HepG2 (cell line): ENCODE measurements around the gene KARS1. TPM values are rescaled to one million over a fixed set of nuclear protein-coding genes. Genes with fewer than 3 reads are reported as not detected.

Source experiments
- CREM ChIP-seq, 2 experiments: sonication (generic) in 1 of 2; formaldehyde crosslinking in 1 of 2; IDR thresholded peaks; 2 replicates each; pipeline versions ENCODE4 v1.4.0 to v1.6.1; 2016 to 2020; ENCODE audit warnings: antibody characterized with exemption in 1 of 2, mild to moderate bottlenecking in 1 of 2, missing genetic modification reagents in 1 of 2
- HNF4G ChIP-seq, 2 experiments: sonication (generic) in 1 of 2; formaldehyde crosslinking in 1 of 2; IDR thresholded peaks; 2 replicates each; pipeline versions ENCODE4 v1.4.0 to v1.6.1; 2011 to 2020; ENCODE audit warnings: borderline replicate concordance in 2 of 2, low read depth in 2 of 2, mild to moderate bottlenecking in 2 of 2, low read length in 1 of 2, missing genetic modification reagents in 1 of 2, moderate library complexity in 1 of 2
- HOXA9 ChIP-seq: sonication (generic); formaldehyde crosslinking; IDR thresholded peaks from 2 replicates; pipeline ENCODE4 v1.8.1; 2022; ENCODE audit warnings: missing genetic modification reagents, mild to moderate bottlenecking, moderate library complexity, borderline replicate concordance
- MLLT10 ChIP-seq: sonication (generic); formaldehyde crosslinking; IDR thresholded peaks from 2 replicates; pipeline ENCODE4 v1.4.0; 2020; ENCODE audit warnings: missing genetic modification reagents
- ZNF292 ChIP-seq: sonication (generic); formaldehyde crosslinking; IDR thresholded peaks from 2 replicates; pipeline ENCODE4 v1.8.1; 2022; ENCODE audit warnings: mild to moderate bottlenecking, low read depth, missing genetic modification reagents, borderline replicate concordance
- ZNF432 ChIP-seq: sonication (generic); formaldehyde crosslinking; IDR thresholded peaks from 2 replicates; pipeline ENCODE4 v1.5.0; 2020; ENCODE audit warnings: missing genetic modification reagents, mild to moderate bottlenecking, borderline replicate concordance
- ZNF704 ChIP-seq: sonication (generic); formaldehyde crosslinking; IDR thresholded peaks from 2 replicates; pipeline ENCODE4 v1.8.1; 2023; ENCODE audit warnings: mild to moderate bottlenecking, inconsistent platforms, moderate library complexity, missing genetic modification reagents, borderline replicate concordance
- polyA plus RNA-seq, 8 experiments: library from polyadenylated mRNA; depleted of rRNA in 3 of 8; stranded (reverse) in 7 of 8; unstranded in 1 of 8; fragments of >200 nt; fragmentation: Illumina TruSeq in 4 of 8; extraction: Trizol in 4 of 8; gene quantifications; 2 replicates each; pipeline versions ENCODE4 v1.2.1 to v1.2.3, GENCODE V29; 2011 to 2016; ENCODE audit warnings: low read depth in 4 of 8, missing spikeins in 1 of 8, mixed read lengths in 1 of 8; ENCODE audit not compliant: insufficient read depth in 1 of 8
- total RNA-seq, 5 experiments: library from RNA; depleted of rRNA; stranded (reverse); fragments of >200 nt; fragmentation: Illumina TruSeq; extraction: Trizol; gene quantifications; 2 replicates each; pipeline ENCODE4 v1.2.3, GENCODE V29; 2016; ENCODE audit warnings: low read depth in 1 of 5
- TF ChIP-seq, protein P1 (sequence below): sonication (generic); formaldehyde crosslinking; IDR thresholded peaks from 2 replicates; pipeline ENCODE4 v1.5.1; 2020; ENCODE audit warnings: mild to moderate bottlenecking, missing genetic modification reagents, moderate library complexity
- TF ChIP-seq, protein P2 (sequence below): sonication (generic); formaldehyde crosslinking; IDR thresholded peaks from 2 replicates; pipeline ENCODE4 v1.5.1; 2020; ENCODE audit warnings: missing genetic modification reagents, mild to moderate bottlenecking, borderline replicate concordance
- TF ChIP-seq, protein P3 (sequence below): sonication (generic); formaldehyde crosslinking; IDR thresholded peaks from 2 replicates; pipeline ENCODE4 v1.8.1; 2023; ENCODE audit warnings: mild to moderate bottlenecking, moderate library complexity, missing genetic modification reagents
- TF ChIP-seq, protein P4 (sequence below): sonication (generic); formaldehyde crosslinking; IDR thresholded peaks from 2 replicates; pipeline ENCODE4 v1.8.0; 2022; ENCODE audit warnings: mild to moderate bottlenecking, missing genetic modification reagents, borderline replicate concordance
- TF ChIP-seq, protein P5 (sequence below): sonication (generic); formaldehyde crosslinking; conservative IDR thresholded peaks from 2 replicates; pipeline ENCODE4 v1.8.0; 2022; ENCODE audit warnings: mild to moderate bottlenecking, moderate library complexity, missing genetic modification reagents

The KARS1 gene
- total and polyA plus RNA-seq, 2 of the 13 experiments (the other 11 are each of a cell fraction or from before 2014, with no cell fraction given), result 141 to 276 TPM

GRCh38 chr16:75647492-75648264, at the start of gene KARS1, which contains the start of gene TERF2IP (continued):
- TF ChIP-seq, protein P1, sequence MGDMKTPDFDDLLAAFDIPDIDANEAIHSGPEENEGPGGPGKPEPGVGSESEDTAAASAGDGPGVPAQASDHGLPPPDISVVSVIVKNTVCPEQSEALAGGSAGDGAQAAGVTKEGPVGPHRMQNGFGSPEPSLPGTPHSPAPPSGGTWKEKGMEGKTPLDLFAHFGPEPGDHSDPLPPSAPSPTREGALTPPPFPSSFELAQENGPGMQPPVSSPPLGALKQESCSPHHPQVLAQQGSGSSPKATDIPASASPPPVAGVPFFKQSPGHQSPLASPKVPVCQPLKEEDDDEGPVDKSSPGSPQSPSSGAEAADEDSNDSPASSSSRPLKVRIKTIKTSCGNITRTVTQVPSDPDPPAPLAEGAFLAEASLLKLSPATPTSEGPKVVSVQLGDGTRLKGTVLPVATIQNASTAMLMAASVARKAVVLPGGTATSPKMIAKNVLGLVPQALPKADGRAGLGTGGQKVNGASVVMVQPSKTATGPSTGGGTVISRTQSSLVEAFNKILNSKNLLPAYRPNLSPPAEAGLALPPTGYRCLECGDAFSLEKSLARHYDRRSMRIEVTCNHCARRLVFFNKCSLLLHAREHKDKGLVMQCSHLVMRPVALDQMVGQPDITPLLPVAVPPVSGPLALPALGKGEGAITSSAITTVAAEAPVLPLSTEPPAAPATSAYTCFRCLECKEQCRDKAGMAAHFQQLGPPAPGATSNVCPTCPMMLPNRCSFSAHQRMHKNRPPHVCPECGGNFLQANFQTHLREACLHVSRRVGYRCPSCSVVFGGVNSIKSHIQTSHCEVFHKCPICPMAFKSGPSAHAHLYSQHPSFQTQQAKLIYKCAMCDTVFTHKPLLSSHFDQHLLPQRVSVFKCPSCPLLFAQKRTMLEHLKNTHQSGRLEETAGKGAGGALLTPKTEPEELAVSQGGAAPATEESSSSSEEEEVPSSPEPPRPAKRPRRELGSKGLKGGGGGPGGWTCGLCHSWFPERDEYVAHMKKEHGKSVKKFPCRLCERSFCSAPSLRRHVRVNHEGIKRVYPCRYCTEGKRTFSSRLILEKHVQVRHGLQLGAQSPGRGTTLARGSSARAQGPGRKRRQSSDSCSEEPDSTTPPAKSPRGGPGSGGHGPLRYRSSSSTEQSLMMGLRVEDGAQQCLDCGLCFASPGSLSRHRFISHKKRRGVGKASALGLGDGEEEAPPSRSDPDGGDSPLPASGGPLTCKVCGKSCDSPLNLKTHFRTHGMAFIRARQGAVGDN, result peak; percentile 91
- TF ChIP-seq ZNF704 (CRISPR knock-in tag) (peak; percentile 72), HNF4G (IDR thresholded peaks at IDR 0.05; ENCODE audit: borderline replicate concordance, low read depth, low read length) (no peak), HNF4G (CRISPR knock-in tag; IDR thresholded peaks at IDR 0.05; ENCODE audit: borderline replicate concordance, low read depth) (0 out of 2 replicates have a peak, but pooled peaks have one; percentile 37), ZNF432 (CRISPR knock-in tag) (no peak), CREM (IDR thresholded peaks at IDR 0.05) (peak; percentile 74), CREM (CRISPR knock-in tag; IDR thresholded peaks at IDR 0.05) (no peak), ZNF292 (CRISPR knock-in tag) (no peak), MLLT10 (no peak), HOXA9 (no peak)
- TF ChIP-seq, protein P2, sequence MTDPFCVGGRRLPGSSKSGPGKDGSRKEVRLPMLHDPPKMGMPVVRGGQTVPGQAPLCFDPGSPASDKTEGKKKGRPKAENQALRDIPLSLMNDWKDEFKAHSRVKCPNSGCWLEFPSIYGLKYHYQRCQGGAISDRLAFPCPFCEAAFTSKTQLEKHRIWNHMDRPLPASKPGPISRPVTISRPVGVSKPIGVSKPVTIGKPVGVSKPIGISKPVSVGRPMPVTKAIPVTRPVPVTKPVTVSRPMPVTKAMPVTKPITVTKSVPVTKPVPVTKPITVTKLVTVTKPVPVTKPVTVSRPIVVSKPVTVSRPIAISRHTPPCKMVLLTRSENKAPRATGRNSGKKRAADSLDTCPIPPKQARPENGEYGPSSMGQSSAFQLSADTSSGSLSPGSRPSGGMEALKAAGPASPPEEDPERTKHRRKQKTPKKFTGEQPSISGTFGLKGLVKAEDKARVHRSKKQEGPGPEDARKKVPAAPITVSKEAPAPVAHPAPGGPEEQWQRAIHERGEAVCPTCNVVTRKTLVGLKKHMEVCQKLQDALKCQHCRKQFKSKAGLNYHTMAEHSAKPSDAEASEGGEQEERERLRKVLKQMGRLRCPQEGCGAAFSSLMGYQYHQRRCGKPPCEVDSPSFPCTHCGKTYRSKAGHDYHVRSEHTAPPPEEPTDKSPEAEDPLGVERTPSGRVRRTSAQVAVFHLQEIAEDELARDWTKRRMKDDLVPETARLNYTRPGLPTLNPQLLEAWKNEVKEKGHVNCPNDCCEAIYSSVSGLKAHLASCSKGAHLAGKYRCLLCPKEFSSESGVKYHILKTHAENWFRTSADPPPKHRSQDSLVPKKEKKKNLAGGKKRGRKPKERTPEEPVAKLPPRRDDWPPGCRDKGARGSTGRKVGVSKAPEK (CRISPR knock-in tag), result no peak
- TF ChIP-seq, protein P3, sequence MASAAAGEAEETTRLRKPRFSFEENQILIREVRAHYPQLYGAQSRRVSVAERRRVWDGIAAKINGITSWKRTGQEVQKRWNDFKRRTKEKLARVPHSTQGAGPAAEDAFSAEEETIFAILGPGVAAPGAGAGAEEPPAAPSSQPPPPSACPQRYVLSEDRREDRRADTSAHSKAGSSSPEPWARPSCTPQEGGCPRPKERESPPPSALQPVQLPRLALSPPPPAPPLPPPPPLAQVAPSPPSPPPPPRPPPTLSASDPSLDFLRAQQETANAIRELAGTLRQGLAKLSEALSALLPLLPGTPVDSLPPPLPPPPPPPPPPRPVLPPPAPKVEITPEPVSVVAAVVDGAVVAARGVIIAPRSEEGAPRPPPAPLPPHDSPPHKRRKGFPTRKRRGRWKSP (CRISPR knock-in tag), result 0 out of 2 replicates have a peak, but pooled peaks have one; percentile 56
- TF ChIP-seq, protein P4, sequence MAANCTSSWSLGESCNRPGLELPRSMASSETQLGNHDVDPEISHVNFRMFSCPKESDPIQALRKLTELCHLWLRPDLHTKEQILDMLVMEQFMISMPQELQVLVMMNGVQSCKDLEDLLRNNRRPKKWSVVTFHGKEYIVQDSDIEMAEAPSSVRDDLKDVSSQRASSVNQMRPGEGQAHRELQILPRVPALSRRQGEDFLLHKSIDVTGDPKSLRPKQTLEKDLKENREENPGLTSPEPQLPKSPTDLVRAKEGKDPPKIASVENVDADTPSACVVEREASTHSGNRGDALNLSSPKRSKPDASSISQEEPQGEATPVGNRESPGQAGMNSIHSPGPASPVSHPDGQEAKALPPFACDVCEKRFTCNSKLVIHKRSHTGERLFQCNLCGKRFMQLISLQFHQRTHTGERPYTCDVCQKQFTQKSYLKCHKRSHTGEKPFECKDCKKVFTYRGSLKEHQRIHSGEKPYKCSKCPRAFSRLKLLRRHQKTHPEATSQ (CRISPR knock-in tag), result no peak
- TF ChIP-seq, protein P5, sequence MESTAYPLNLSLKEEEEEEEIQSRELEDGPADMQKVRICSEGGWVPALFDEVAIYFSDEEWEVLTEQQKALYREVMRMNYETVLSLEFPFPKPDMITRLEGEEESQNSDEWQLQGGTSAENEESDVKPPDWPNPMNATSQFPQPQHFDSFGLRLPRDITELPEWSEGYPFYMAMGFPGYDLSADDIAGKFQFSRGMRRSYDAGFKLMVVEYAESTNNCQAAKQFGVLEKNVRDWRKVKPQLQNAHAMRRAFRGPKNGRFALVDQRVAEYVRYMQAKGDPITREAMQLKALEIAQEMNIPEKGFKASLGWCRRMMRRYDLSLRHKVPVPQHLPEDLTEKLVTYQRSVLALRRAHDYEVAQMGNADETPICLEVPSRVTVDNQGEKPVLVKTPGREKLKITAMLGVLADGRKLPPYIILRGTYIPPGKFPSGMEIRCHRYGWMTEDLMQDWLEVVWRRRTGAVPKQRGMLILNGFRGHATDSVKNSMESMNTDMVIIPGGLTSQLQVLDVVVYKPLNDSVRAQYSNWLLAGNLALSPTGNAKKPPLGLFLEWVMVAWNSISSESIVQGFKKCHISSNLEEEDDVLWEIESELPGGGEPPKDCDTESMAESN (CRISPR knock-in tag), result peak; percentile 16; the same call in 1 of the 2 replicates
